Measurements from ENCODE around the gene POLR3GL.

DNA sequence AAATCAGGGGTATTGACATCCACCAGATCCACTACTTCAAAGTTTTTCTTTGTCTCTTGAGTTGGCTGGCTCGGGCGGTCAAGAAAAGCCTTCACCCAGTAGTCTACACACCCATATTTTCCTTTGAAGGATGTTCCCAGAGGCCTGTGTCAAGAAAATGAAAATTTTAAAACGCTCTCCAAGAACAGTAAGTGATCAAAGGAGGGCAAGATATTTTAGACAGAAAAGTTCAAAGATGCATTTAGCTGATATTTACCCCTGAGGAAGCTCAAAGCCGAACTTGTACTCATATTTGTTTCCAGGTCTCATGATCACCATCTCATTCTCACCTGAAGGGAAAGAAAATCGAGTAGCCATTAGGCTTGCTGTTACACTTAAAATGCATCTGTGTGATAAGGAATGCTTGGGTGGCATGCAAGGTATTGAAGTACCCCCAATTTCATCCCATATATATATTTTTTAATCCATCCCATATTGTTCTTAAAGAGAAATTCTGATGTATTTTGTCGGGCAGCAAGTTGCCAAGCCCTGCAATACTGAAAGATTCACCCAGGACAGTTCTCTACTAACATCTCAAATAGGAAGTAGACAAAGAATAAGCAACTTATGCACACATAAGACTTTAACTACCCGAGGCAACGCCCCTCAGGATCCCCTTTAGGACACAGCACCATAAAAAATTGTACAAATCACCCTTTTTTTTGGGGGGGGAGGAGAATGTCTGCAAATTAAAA lies 30.8 kb downstream of the POLR3GL start:
- TF ChIP-seq CTCF (conservative IDR thresholded peaks at IDR 0.05) (no peak), EZH2 (IDR thresholded peaks at IDR 0.05; ENCODE audit: low read depth) (no peak)

Data from PC-9 (cell line).